Caco-2 (cell line): Measurements from ENCODE around the gene ELMO2. TPM values are rescaled to one million over a fixed set of nuclear protein-coding genes. Genes with fewer than 3 reads are reported as not detected.

Experiments used
- BruUV-seq: library from RNA; stranded (reverse); fragments of 400-500 nt; replicated peaks from 2 replicates; lab custom pipeline; 2021; lab: Mats Ljungman, UMichigan
- CTCF ChIA-PET: fragments of 300-600 bp; sonication (Branson Sonifier 250); formaldehyde crosslinking; loops from one replicate; lab custom pipeline; 2022; ENCODE audit warnings: antibody characterized with exemption; lab: Charles Lee
- POLR2A ChIA-PET: fragments of 300-600 bp; sonication (Branson Sonifier 250); formaldehyde crosslinking; loops from one replicate; lab custom pipeline; 2022; ENCODE audit warnings: antibody characterized with exemption; lab: Charles Lee
- DNase-seq, 2 experiments: peaks; one replicate each; pipeline versions ENCODE4 v3.0.0 to v3.0.0-alpha.2; 2020 to 2022
- H3K27me3 ChIP-seq: replicated peaks from 2 replicates; pipeline ENCODE4 v1.6.0; 2011; ENCODE audit warnings: low read length; ENCODE audit not compliant: control insufficient read depth, insufficient read depth
- H3K36me3 ChIP-seq: 2 replicates; pipeline ENCODE4 v1.5.1; 2011; ENCODE audit warnings: low read length; ENCODE audit not compliant: control insufficient read depth, insufficient read depth
- H3K4me1 ChIP-seq: fragments of 250-450 bp; sonication (Bioruptor Pico); 2 replicates; pipeline ENCODE4 v1.5.1; 2020; ENCODE audit warnings: mild to moderate bottlenecking
- H3K4me3 ChIP-seq: 2 replicates; pipeline ENCODE4 v1.5.1; 2011; ENCODE audit warnings: low read depth, mild to moderate bottlenecking, control low read depth, low read length
- H3K9me3 ChIP-seq: fragments of 250-450 bp; sonication (Bioruptor Pico); 2 replicates; pipeline ENCODE4 v1.5.1; 2020; ENCODE audit warnings: mild to moderate bottlenecking, moderate library complexity
- H3K27ac Mint-ChIP-seq: one replicate; pipeline ENCODE4 v1.8.0; 2022; ENCODE audit warnings: mixed read lengths; ENCODE audit not compliant: unreplicated experiment
- H3K27me3 Mint-ChIP-seq: one replicate; pipeline ENCODE4 v1.8.0; 2022; ENCODE audit warnings: mixed read lengths; ENCODE audit not compliant: insufficient read depth, unreplicated experiment
- H3K36me3 Mint-ChIP-seq: one replicate; pipeline ENCODE4 v1.8.0; 2022; ENCODE audit warnings: mild to moderate bottlenecking, mixed read lengths; ENCODE audit not compliant: insufficient read depth, unreplicated experiment
- H3K4me1 Mint-ChIP-seq: one replicate; pipeline ENCODE4 v1.8.0; 2022; ENCODE audit warnings: low read depth, mixed read lengths; ENCODE audit not compliant: unreplicated experiment
- H3K4me3 Mint-ChIP-seq: one replicate; pipeline ENCODE4 v1.8.0; 2022; ENCODE audit warnings: mild to moderate bottlenecking, moderate library complexity, mixed read lengths; ENCODE audit not compliant: unreplicated experiment
- H3K9me3 Mint-ChIP-seq: one replicate; pipeline ENCODE4 v1.8.0; 2022; ENCODE audit warnings: mixed read lengths; ENCODE audit not compliant: unreplicated experiment
- intact Hi-C: fragments of 100-400 bp; cut with micrococcal nuclease; formaldehyde crosslinking; loops from one replicate; pipeline ENCODE4 v1.10.0; 2022; ENCODE audit not compliant: unreplicated experiment
- total RNA-seq: library from RNA; stranded (reverse); gene quantifications from 2 replicates; pipeline ENCODE4 v1.2.3, GENCODE V29; 2022
- TF ChIP-seq, protein P1 (sequence below), 2 experiments: fragments of 200-600 bp in 1 of 2; IDR thresholded peaks; 1 replicate in 1 of 2; 2 replicates in 1 of 2; pipeline versions ENCODE4 v1.5.1 to v1.8.0; 2011 to 2022; ENCODE audit warnings: antibody characterized with exemption in 1 of 2, control low read depth in 1 of 2, inconsistent platforms in 1 of 2, low read depth in 1 of 2, low read length in 1 of 2, mild to moderate bottlenecking in 1 of 2, moderate library complexity in 1 of 2; ENCODE audit not compliant: insufficient read depth in 1 of 2, severe bottlenecking in 1 of 2, unreplicated experiment in 1 of 2

Gene ELMO2
- total RNA-seq, 1 experiment from 2014 or later = 82.4 TPM

DNA sequence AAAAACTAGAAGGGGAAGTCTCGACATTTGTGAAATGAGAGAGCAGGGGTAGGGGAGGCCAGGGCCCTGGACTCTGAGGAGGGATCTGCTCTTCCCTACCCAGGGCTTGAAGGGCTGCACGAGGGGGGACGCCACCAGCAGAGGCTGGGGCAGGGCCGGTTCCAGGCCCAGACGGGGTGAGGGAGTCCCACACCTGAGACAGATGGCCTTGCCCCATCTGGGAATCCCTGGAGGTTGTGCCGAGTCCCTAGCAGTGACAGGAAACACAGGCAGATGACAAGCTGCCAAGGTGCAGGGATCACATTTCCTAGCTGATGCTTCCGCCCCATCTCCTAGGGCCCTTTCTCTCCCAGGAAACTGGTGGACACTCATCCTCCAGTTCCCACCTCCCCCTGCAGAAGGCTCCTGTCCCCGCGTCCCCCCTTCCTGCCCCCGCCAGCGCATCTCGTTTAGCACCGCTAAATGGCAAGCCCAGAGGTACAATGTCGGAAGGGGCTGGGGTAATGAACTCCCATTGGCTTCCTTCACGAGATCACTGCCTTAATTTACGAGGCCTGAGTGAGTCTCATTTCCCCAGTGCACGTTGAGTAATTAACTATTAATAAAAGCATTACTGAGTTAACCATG is 63.0 kb downstream of the ELMO2 start:
- intact Hi-C loops = no loop called here
- Mint-ChIP-seq H3K27ac (no peak overlapping the region), H3K36me3 (no peaks in the 10 kb centered on the region), H3K9me3 (no peaks in the 10 kb centered on the region), H3K27me3 (peaks cover 15% of the 10 kb centered on the region), H3K4me1 (no peaks in the 10 kb centered on the region), H3K4me3 (no peak overlapping the region)
- ChIA-PET CTCF (interaction anchor here (2.5 kb wide), 1 partner anchor 37 kb away, joined by 6 read pairs; no protein-coding TSS in a partner anchor), POLR2A (interaction anchor here (0.6 kb wide), 1 partner anchor 21 kb away, joined by 3 read pairs; no protein-coding TSS in a partner anchor)
- Histone ChIP-seq H3K4me3 (no peak overlapping the region), H3K9me3 (no peaks in the 10 kb centered on the region), H3K36me3 (no peaks in the 10 kb centered on the region), H3K27me3 (peaks cover 7% of the 10 kb centered on the region), H3K4me1 (no peaks in the 10 kb centered on the region)
- TF ChIP-seq, protein P1, sequence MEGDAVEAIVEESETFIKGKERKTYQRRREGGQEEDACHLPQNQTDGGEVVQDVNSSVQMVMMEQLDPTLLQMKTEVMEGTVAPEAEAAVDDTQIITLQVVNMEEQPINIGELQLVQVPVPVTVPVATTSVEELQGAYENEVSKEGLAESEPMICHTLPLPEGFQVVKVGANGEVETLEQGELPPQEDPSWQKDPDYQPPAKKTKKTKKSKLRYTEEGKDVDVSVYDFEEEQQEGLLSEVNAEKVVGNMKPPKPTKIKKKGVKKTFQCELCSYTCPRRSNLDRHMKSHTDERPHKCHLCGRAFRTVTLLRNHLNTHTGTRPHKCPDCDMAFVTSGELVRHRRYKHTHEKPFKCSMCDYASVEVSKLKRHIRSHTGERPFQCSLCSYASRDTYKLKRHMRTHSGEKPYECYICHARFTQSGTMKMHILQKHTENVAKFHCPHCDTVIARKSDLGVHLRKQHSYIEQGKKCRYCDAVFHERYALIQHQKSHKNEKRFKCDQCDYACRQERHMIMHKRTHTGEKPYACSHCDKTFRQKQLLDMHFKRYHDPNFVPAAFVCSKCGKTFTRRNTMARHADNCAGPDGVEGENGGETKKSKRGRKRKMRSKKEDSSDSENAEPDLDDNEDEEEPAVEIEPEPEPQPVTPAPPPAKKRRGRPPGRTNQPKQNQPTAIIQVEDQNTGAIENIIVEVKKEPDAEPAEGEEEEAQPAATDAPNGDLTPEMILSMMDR (IDR thresholded peaks at IDR 0.05; ENCODE audit: insufficient read depth in 1 of 2, low read depth in 1 of 2, low read length in 1 of 2, severe bottlenecking in 1 of 2, unreplicated experiment in 1 of 2) = no peak
- BruUV-seq = no TSS peak
- DNase-seq = no peak

DNA sequence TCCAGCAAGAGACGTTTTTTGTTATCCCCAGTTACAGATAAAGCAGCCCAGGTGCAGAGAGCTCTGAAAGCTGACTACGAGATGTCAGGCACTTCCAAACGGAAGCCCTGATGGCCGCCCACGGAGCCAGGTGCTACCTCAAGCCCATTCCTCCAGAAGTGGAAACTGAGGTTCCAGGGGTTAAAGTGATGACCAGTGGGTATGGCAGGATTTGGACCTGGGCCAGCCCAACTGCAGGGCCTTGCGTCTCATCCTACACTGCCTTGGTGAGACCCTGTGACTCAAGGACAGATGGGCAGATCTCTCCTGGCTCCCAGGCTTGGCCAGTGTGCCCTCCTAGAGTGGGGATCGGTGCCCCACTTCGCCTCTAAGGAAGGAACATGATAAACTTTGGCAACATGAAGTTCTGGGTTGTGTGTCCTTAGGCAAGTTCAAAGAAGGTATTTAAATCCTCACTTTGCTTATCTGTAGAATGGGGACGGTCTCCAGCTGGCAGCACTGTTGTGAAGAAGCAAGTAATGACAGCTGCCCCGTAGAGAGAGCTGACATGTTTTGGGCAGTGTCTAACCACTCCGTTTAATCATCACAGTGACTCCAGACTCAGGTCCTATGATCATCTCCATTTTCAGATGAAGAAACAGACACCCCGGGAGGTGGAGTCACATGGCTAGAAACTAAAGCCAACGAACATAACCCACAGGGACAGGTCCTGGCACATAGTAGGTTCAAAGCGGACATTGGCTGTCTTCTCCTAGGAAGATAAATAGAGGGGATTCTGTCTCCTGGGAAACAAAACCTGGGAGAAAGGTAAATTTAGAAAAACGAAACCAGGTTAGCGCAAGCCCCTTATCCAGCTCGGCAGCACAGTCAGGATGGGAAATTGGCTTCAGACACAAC is 63.7 kb downstream of the ELMO2 start:
- H3K27ac Mint-ChIP-seq = no peak overlapping the region

DNA sequence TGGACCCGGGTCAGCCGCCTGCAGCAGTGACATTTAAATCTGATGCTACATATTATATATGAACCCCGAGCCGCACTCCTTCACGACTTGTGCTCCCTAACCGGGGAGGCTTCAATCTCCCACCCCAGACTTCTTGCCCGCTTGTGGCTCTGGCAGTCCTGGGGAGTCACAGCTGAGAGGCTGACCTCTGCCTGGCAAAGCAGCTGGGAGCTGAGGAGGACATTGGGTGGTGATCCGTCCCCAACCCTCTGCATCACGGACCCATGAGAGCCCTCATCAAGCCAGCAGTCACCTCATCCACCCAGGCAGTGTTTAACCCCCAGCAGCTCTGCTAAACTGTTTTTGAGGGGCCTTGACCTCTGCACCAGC is 64.4 kb downstream of the ELMO2 start:
- intact Hi-C loops = no loop called here
- Mint-ChIP-seq H3K27me3 (peaks cover 24% of the 10 kb centered on the region), H3K4me3 (no peak overlapping the region), H3K9me3 (no peaks in the 10 kb centered on the region), H3K36me3 (no peaks in the 10 kb centered on the region), H3K27ac (no peak overlapping the region), H3K4me1 (no peaks in the 10 kb centered on the region)
- no peak for DNase-seq
- Histone ChIP-seq H3K36me3 (no peaks in the 10 kb centered on the region), H3K27me3 (peaks cover 8% of the 10 kb centered on the region), H3K4me1 (no peaks in the 10 kb centered on the region), H3K4me3 (no peak overlapping the region), H3K9me3 (no peaks in the 10 kb centered on the region)
- CTCF ChIA-PET = interaction anchor here (1.2 kb wide), 1 partner anchor 35 kb away, joined by 5 read pairs; no protein-coding TSS in a partner anchor
- TF ChIP-seq, protein P1 (IDR thresholded peaks at IDR 0.05; ENCODE audit: insufficient read depth in 1 of 2, low read depth in 1 of 2, low read length in 1 of 2, severe bottlenecking in 1 of 2, unreplicated experiment in 1 of 2) = no peak
- POLR2A ChIA-PET = no interaction called here
- BruUV-seq = no TSS peak

More for the DNA sequence above, 63.7 kb downstream of the ELMO2 start:
- BruUV-seq = no TSS peak
- Histone ChIP-seq H3K9me3 (no peaks in the 10 kb centered on the region), H3K4me1 (no peaks in the 10 kb centered on the region), H3K4me3 (no peak overlapping the region), H3K36me3 (no peaks in the 10 kb centered on the region), H3K27me3 (peaks cover 8% of the 10 kb centered on the region)
- Mint-ChIP-seq H3K4me3 (no peak overlapping the region), H3K36me3 (no peaks in the 10 kb centered on the region), H3K27me3 (peaks cover 20% of the 10 kb centered on the region), H3K9me3 (no peaks in the 10 kb centered on the region), H3K4me1 (no peaks in the 10 kb centered on the region)
- ChIA-PET CTCF (interaction anchor here (2.5 kb wide), 1 partner anchor 36 kb away, joined by 6 read pairs; no protein-coding TSS in a partner anchor), POLR2A (no interaction called here)
- TF ChIP-seq, protein P1 (IDR thresholded peaks at IDR 0.05; ENCODE audit: insufficient read depth in 1 of 2, low read depth in 1 of 2, low read length in 1 of 2, severe bottlenecking in 1 of 2, unreplicated experiment in 1 of 2) = no peak
- no peak for DNase-seq
- intact Hi-C loops = no loop called here
